HEK293 (cell line): Measurements from ENCODE around the gene RNF13.

Experiments
- CTCF ChIA-PET: fragments of 350-600 bp; formaldehyde crosslinking; extraction: SDS; loops from one replicate; lab custom pipeline; 2021; ENCODE audit warnings: antibody characterized with exemption; lab: Yijun Ruan, JAX
- POLR2A ChIA-PET: fragments of 300-600 bp; formaldehyde crosslinking; extraction: SDS; loops from one replicate; lab custom pipeline; 2020; ENCODE audit warnings: antibody characterized with exemption, inconsistent platforms; lab: Yijun Ruan, JAX
- H3K27ac ChIP-seq: fragments of 200-500 bp; sonication (Bioruptor generic); 2 replicates; pipeline ENCODE4 v1.5.1; 2014; ENCODE audit warnings: low read depth, low read length, control low read depth, inconsistent platforms; ENCODE audit errors: extremely low read depth
- H3K36me3 ChIP-seq, 2 experiments: fragments of 200-500 bp in 1 of 2; sonication (Bioruptor generic) in 1 of 2; 1 replicate in 1 of 2; 2 replicates in 1 of 2; pipeline ENCODE4 v1.5.1; 2014 to 2017; ENCODE audit warnings: inconsistent platforms in 2 of 2, low read length in 2 of 2; ENCODE audit not compliant: control insufficient read depth in 2 of 2, insufficient read depth in 1 of 2
- H3K4me1 ChIP-seq: fragments of 200-500 bp; sonication (Bioruptor generic); 2 replicates; pipeline ENCODE4 v1.5.1; 2014; ENCODE audit warnings: mild to moderate bottlenecking, low read length, inconsistent platforms; ENCODE audit not compliant: control insufficient read depth, insufficient read depth
- H3K4me3 ChIP-seq: 2 replicates; pipeline ENCODE4 v1.5.1; 2011; ENCODE audit warnings: low read depth, mild to moderate bottlenecking, control low read depth, low read length, moderate library complexity
- H3K9me3 ChIP-seq: fragments of 200-500 bp; sonication (Bioruptor generic); 2 replicates; pipeline ENCODE4 v1.5.1; 2014; ENCODE audit warnings: low read depth, low read length, inconsistent platforms; ENCODE audit not compliant: control insufficient read depth, insufficient read depth
- EGR2 ChIP-seq: fragments of 450-650 bp; formaldehyde crosslinking; IDR thresholded peaks from 2 replicates; pipeline ENCODE4 v1.5.1; 2016; ENCODE audit warnings: low read depth, missing biosample characterization, missing genetic modification characterization
- GFI1B ChIP-seq: fragments of 450-650 bp; formaldehyde crosslinking; IDR thresholded peaks from 2 replicates; pipeline ENCODE4 v1.5.1; 2016; ENCODE audit warnings: missing biosample characterization, missing genetic modification characterization
- GLI4 ChIP-seq: fragments of 450-650 bp; formaldehyde crosslinking; IDR thresholded peaks from 2 replicates; pipeline ENCODE4 v1.5.1; 2016; ENCODE audit warnings: missing biosample characterization, missing genetic modification characterization
- HOXD13 ChIP-seq: sonication (generic); formaldehyde crosslinking; IDR thresholded peaks from 2 replicates; pipeline ENCODE4 v1.8.0; 2022; ENCODE audit warnings: missing genetic modification reagents, borderline replicate concordance
- KLF1 ChIP-seq: fragments of 450-650 bp; formaldehyde crosslinking; IDR thresholded peaks from 2 replicates; pipeline ENCODE4 v1.5.1; 2016; ENCODE audit warnings: missing biosample characterization, missing genetic modification characterization
- MZF1 ChIP-seq: fragments of 450-650 bp; formaldehyde crosslinking; IDR thresholded peaks from 2 replicates; pipeline ENCODE4 v1.5.1; 2017; ENCODE audit warnings: missing biosample characterization, missing genetic modification characterization, borderline replicate concordance
- PRDM1 ChIP-seq: fragments of 450-650 bp; formaldehyde crosslinking; IDR thresholded peaks from 2 replicates; pipeline ENCODE4; 2016; ENCODE audit warnings: missing biosample characterization, missing genetic modification characterization
- RBAK ChIP-seq: fragments of 450-650 bp; formaldehyde crosslinking; IDR thresholded peaks from 2 replicates; pipeline ENCODE4 v1.5.1; 2016; ENCODE audit warnings: missing biosample characterization, missing genetic modification characterization
- SP3 ChIP-seq: fragments of 450-650 bp; formaldehyde crosslinking; IDR thresholded peaks from 2 replicates; pipeline ENCODE4 v1.5.1; 2016; ENCODE audit warnings: missing biosample characterization, missing genetic modification characterization
- TSHZ1 ChIP-seq: fragments of 450-650 bp; formaldehyde crosslinking; IDR thresholded peaks from 2 replicates; pipeline ENCODE4 v1.5.1; 2016; ENCODE audit warnings: missing biosample characterization, missing genetic modification characterization, borderline replicate concordance
- ZBTB21 ChIP-seq: fragments of 450-650 bp; formaldehyde crosslinking; IDR thresholded peaks from 2 replicates; pipeline ENCODE4 v1.5.1; 2017; ENCODE audit warnings: missing biosample characterization, missing genetic modification characterization
- ZBTB44 ChIP-seq: fragments of 450-650 bp; IDR thresholded peaks from 2 replicates; pipeline ENCODE4 v1.5.1; 2018; ENCODE audit warnings: missing biosample characterization, mild to moderate bottlenecking, missing genetic modification characterization
- ZNF157 ChIP-seq: fragments of 450-650 bp; formaldehyde crosslinking; IDR thresholded peaks from 2 replicates; pipeline ENCODE4 v1.5.1; 2016; ENCODE audit warnings: missing biosample characterization, missing genetic modification characterization
- ZNF16 ChIP-seq: fragments of 450-650 bp; formaldehyde crosslinking; IDR thresholded peaks from 2 replicates; pipeline ENCODE4 v1.5.1; 2016; ENCODE audit warnings: low read depth, missing biosample characterization, missing genetic modification characterization
- ZNF18 ChIP-seq: fragments of 450-650 bp; formaldehyde crosslinking; IDR thresholded peaks from 2 replicates; pipeline ENCODE4 v1.5.1; 2016; ENCODE audit warnings: missing biosample characterization, missing genetic modification characterization
- ZNF223 ChIP-seq: fragments of 450-650 bp; formaldehyde crosslinking; IDR thresholded peaks from 2 replicates; pipeline ENCODE4 v1.5.1; 2016; ENCODE audit warnings: missing biosample characterization, missing genetic modification characterization
- ZNF26 ChIP-seq: fragments of 450-650 bp; formaldehyde crosslinking; IDR thresholded peaks from 2 replicates; pipeline ENCODE4 v1.5.1; 2016; ENCODE audit warnings: missing biosample characterization, missing genetic modification characterization
- ZNF302 ChIP-seq: fragments of 450-650 bp; formaldehyde crosslinking; IDR thresholded peaks from 2 replicates; pipeline ENCODE4 v1.5.1; 2016; ENCODE audit warnings: missing biosample characterization, missing genetic modification characterization, low read depth
- ZNF416 ChIP-seq: fragments of 450-650 bp; formaldehyde crosslinking; IDR thresholded peaks from 2 replicates; pipeline ENCODE4 v1.5.1; 2016; ENCODE audit warnings: missing biosample characterization, missing genetic modification characterization
- ZNF449 ChIP-seq: fragments of 450-650 bp; formaldehyde crosslinking; IDR thresholded peaks from 2 replicates; pipeline ENCODE4 v1.5.1; 2017; ENCODE audit warnings: missing biosample characterization, mild to moderate bottlenecking, missing genetic modification characterization, moderate library complexity
- ZNF549 ChIP-seq: fragments of 450-650 bp; IDR thresholded peaks from 2 replicates; pipeline ENCODE4 v1.5.1; 2018; ENCODE audit warnings: missing biosample characterization, missing genetic modification characterization, mild to moderate bottlenecking, inconsistent platforms, moderate library complexity
- ZNF561 ChIP-seq: fragments of 450-650 bp; IDR thresholded peaks from 2 replicates; pipeline ENCODE4 v1.5.1; 2018; ENCODE audit warnings: missing biosample characterization, missing genetic modification characterization, borderline replicate concordance
- ZNF645 ChIP-seq: fragments of 450-650 bp; formaldehyde crosslinking; IDR thresholded peaks from 2 replicates; pipeline ENCODE4; 2016; ENCODE audit warnings: missing biosample characterization, missing genetic modification characterization
- ZNF692 ChIP-seq: fragments of 450-650 bp; formaldehyde crosslinking; IDR thresholded peaks from 2 replicates; pipeline ENCODE4 v1.5.1; 2016; ENCODE audit warnings: missing biosample characterization, missing genetic modification characterization
- ZNF837 ChIP-seq: fragments of 450-650 bp; formaldehyde crosslinking; IDR thresholded peaks from 2 replicates; pipeline ENCODE4 v1.5.1; 2016; ENCODE audit warnings: missing biosample characterization, missing genetic modification characterization

The RNF13 gene

GRCh38 chr3:149812606-149813366 lies at the start of gene RNF13:
Gene RNF13, plus strand, starts transcription at chr3:149813215. Its CDS starts 32,812 bp downstream, at chr3:149846027.
- POLR2A ChIA-PET, result no interaction called here
- CTCF ChIA-PET, result interaction anchor here (1.3 to 1.4 kb wide), 2 partner anchors 46 to 60 kb away, joined by 3 to 4 read pairs; no protein-coding TSS in a partner anchor
- H3K36me3 ChIP-seq, result no peaks in the 10 kb centered on the region
- no peaks in the 10 kb centered on the region; the same call in 1 of the 2 replicates for H3K4me1 ChIP-seq
- H3K4me3 ChIP-seq, result peak within 1 kb of the TSS; percentile 91
- peak within 1 kb of the TSS; percentile 92 for H3K27ac ChIP-seq
- no peaks in the 10 kb centered on the region for H3K9me3 ChIP-seq
- TF ChIP-seq ZNF449 (tag by site-specific recombination) (peak; percentile 26; the same call in 1 of the 2 replicates), GLI4 (peak; percentile 49; the same call in 1 of the 2 replicates), EGR2 (tag by site-specific recombination) (peak; percentile 25; the same call in 1 of the 2 replicates), ZNF837 (tag by site-specific recombination) (no peak), HOXD13 (no peak), GFI1B (tag by site-specific recombination) (no peak), ZNF157 (tag by site-specific recombination) (no peak), ZNF302 (tag by site-specific recombination) (no peak), ZNF16 (tag by site-specific recombination) (no peak), ZNF416 (no peak), ZNF26 (tag by site-specific recombination) (no peak), ZNF561 (no peak), ZNF645 (tag by site-specific recombination) (no peak), KLF1 (peak; percentile 97), MZF1 (tag by site-specific recombination) (no peak), ZNF692 (tag by site-specific recombination) (0 out of 2 replicates have a peak, but pooled peaks have one; percentile 12), TSHZ1 (tag by site-specific recombination) (no peak), PRDM1 (tag by site-specific recombination) (no peak), ZBTB21 (tag by site-specific recombination) (no peak), SP3 (peak; percentile 63), ZBTB44 (tag by site-specific recombination) (no peak), ZNF18 (no peak), ZNF223 (tag by site-specific recombination) (no peak), RBAK (tag by site-specific recombination) (no peak), ZNF549 (tag by site-specific recombination) (no peak)
